OCI-LY7 (cell line): ENCODE results near the gene PUM2. TPM values are rescaled to one million over a fixed set of nuclear protein-coding genes. Genes with fewer than 3 reads are reported as not detected.
"Not testable (repeated sequence)": the region's sequence is repeated elsewhere in the genome, so short reads cannot be mapped to it uniquely, and the experiment has no call there.

Source experiments
- BruUV-seq: library from RNA; stranded (reverse); fragments of 400-500 nt; replicated peaks from 2 replicates; lab custom pipeline; 2021; lab: Mats Ljungman, UMichigan
- CTCF ChIA-PET: fragments of 300-600 bp; sonication (Branson Sonifier 250); formaldehyde crosslinking; loops from one replicate; lab custom pipeline; 2022; ENCODE audit warnings: antibody characterized with exemption; ENCODE audit not compliant: unreplicated experiment; lab: Charles Lee
- POLR2A ChIA-PET: fragments of 300-600 bp; sonication (Branson Sonifier 250); formaldehyde crosslinking; loops from one replicate; lab custom pipeline; 2022; ENCODE audit warnings: antibody characterized with exemption; lab: Charles Lee
- DNase-seq: peaks from one replicate; pipeline ENCODE4 v3.0.0-alpha.2; 2015; ENCODE audit warnings: low spot score
- H2AFZ ChIP-seq: fragments of 200-600 bp; sonication (generic), shearing (Covaris generic); 2 replicates; pipeline ENCODE4 v1.6.1; 2014; ENCODE audit warnings: mild to moderate bottlenecking, antibody characterized with exemption, low read length, moderate library complexity
- H3K27ac ChIP-seq: fragments of 200-600 bp; sonication (generic); 2 replicates; pipeline ENCODE4 v1.5.1; 2014; ENCODE audit warnings: mixed run types, low read depth, mild to moderate bottlenecking, moderate library complexity, low read length, inconsistent platforms; ENCODE audit not compliant: poor library complexity, severe bottlenecking
- H3K36me3 ChIP-seq: fragments of 200-600 bp; sonication (generic); 2 replicates; pipeline ENCODE4 v1.6.1; 2014; ENCODE audit warnings: mild to moderate bottlenecking, antibody characterized with exemption, low read length, moderate library complexity, mixed read lengths; ENCODE audit not compliant: insufficient read depth
- H3K4me1 ChIP-seq: fragments of 200-600 bp; sonication (generic); 2 replicates; pipeline ENCODE4 v1.5.1; 2014; ENCODE audit warnings: mild to moderate bottlenecking, low read length; ENCODE audit not compliant: insufficient read depth, poor library complexity, severe bottlenecking
- H3K4me2 ChIP-seq: fragments of 200-600 bp; sonication (generic); 2 replicates; pipeline ENCODE4 v1.6.1; 2014; ENCODE audit warnings: mild to moderate bottlenecking, low read length
- H3K4me3 ChIP-seq: fragments of 200-600 bp; sonication (generic); 2 replicates; pipeline ENCODE4 v1.5.1; 2014; ENCODE audit warnings: mild to moderate bottlenecking, low read depth, low read length; ENCODE audit not compliant: poor library complexity, severe bottlenecking
- H3K79me2 ChIP-seq: fragments of 200-600 bp; sonication (generic); 2 replicates; pipeline ENCODE4 v1.6.1; 2016; ENCODE audit warnings: low read depth, mild to moderate bottlenecking, low read length, moderate library complexity, mixed read lengths; ENCODE audit not compliant: insufficient read depth
- H3K9me2 ChIP-seq: fragments of 200-600 bp; sonication (generic); 2 replicates; pipeline ENCODE4 v1.6.1; 2016; ENCODE audit warnings: mild to moderate bottlenecking, low read length, mixed read lengths; ENCODE audit not compliant: insufficient read depth
- H3K9me3 ChIP-seq: fragments of 200-600 bp; sonication (generic); 2 replicates; pipeline ENCODE4 v1.6.1; 2014; ENCODE audit warnings: mild to moderate bottlenecking, mixed run types, low read length, mixed read lengths
- H4K20me1 ChIP-seq: fragments of 200-600 bp; sonication (generic); 2 replicates; pipeline ENCODE4 v1.6.1; 2014; ENCODE audit warnings: mild to moderate bottlenecking, antibody characterized with exemption, low read length, moderate library complexity, mixed read lengths; ENCODE audit not compliant: insufficient read depth
- EZH2phosphoT487 ChIP-seq: fragments of 200-600 bp; sonication (generic); IDR thresholded peaks from 2 replicates; pipeline ENCODE4 v1.6.1; 2018; ENCODE audit warnings: low read depth, borderline replicate concordance, mild to moderate bottlenecking, mixed run types, antibody characterized with exemption, low read length, moderate library complexity, mixed read lengths
- intact Hi-C: fragments of 100-400 bp; cut with micrococcal nuclease; formaldehyde crosslinking; loops from one replicate; pipeline ENCODE4 v1.10.0; 2022; ENCODE audit not compliant: unreplicated experiment
- total RNA-seq, 2 experiments: library from RNA; depleted of rRNA in 1 of 2; stranded (reverse); fragments of >200 nt in 1 of 2; shearing (Covaris generic) in 1 of 2; gene quantifications; 2 replicates each; pipeline ENCODE4 v1.2.3, GENCODE V29; 2014 to 2022
- TF ChIP-seq, protein P1 (sequence below): fragments of 200-600 bp; sonication (generic); conservative IDR thresholded peaks from 2 replicates; pipeline ENCODE4 v1.5.1; 2014; ENCODE audit warnings: mild to moderate bottlenecking, antibody characterized with exemption, low read length, moderate library complexity, mixed read lengths

PUM2 gene
- total RNA-seq, 2 experiments from 2014 or later: 48.2 to 122 TPM

- POLR2A ChIA-PET: no interaction called here
- intact Hi-C loops: no loop called here
- no peak for TF ChIP-seq EZH2phosphoT487
- TF ChIP-seq, protein P1, sequence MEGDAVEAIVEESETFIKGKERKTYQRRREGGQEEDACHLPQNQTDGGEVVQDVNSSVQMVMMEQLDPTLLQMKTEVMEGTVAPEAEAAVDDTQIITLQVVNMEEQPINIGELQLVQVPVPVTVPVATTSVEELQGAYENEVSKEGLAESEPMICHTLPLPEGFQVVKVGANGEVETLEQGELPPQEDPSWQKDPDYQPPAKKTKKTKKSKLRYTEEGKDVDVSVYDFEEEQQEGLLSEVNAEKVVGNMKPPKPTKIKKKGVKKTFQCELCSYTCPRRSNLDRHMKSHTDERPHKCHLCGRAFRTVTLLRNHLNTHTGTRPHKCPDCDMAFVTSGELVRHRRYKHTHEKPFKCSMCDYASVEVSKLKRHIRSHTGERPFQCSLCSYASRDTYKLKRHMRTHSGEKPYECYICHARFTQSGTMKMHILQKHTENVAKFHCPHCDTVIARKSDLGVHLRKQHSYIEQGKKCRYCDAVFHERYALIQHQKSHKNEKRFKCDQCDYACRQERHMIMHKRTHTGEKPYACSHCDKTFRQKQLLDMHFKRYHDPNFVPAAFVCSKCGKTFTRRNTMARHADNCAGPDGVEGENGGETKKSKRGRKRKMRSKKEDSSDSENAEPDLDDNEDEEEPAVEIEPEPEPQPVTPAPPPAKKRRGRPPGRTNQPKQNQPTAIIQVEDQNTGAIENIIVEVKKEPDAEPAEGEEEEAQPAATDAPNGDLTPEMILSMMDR: no peak
- no peaks in the 10 kb centered on the region for H3K4me1 ChIP-seq
- no peaks in the 10 kb centered on the region for H3K9me3 ChIP-seq
- H2AFZ ChIP-seq: no peak overlapping the region
- H3K4me3 ChIP-seq: no peak overlapping the region
- no peak overlapping the region for H3K27ac ChIP-seq
- DNase-seq: no peak
- no peaks in the 10 kb centered on the region for H4K20me1 ChIP-seq
- CTCF ChIA-PET: no interaction called here
- H3K9me2 ChIP-seq: no peaks in the 10 kb centered on the region
- H3K4me2 ChIP-seq: no peak overlapping the region
- no peaks in the 10 kb centered on the region for H3K36me3 ChIP-seq
- no TSS peak for BruUV-seq
- no peaks in the 10 kb centered on the region for H3K79me2 ChIP-seq
These were observed 114.1 kb downstream of the PUM2 start for GRCh38 chr2:20236496-20236895.

- no peaks in the 10 kb centered on the region for H3K79me2 ChIP-seq
- TF ChIP-seq EZH2phosphoT487: no peak
- TF ChIP-seq, protein P1: no peak
- no peaks in the 10 kb centered on the region for H4K20me1 ChIP-seq
- no peak overlapping the region for H2AFZ ChIP-seq
- no TSS peak for BruUV-seq
- DNase-seq: no peak
- ChIA-PET POLR2A (no interaction called here), CTCF (no interaction called here)
- H3K27ac ChIP-seq: no peak overlapping the region
- no peaks in the 10 kb centered on the region for H3K36me3 ChIP-seq
- H3K9me2 ChIP-seq: no peaks in the 10 kb centered on the region
- no peak overlapping the region for H3K4me3 ChIP-seq
- H3K9me3 ChIP-seq: no peaks in the 10 kb centered on the region
- H3K4me2 ChIP-seq: no peak overlapping the region
- no peaks in the 10 kb centered on the region for H3K4me1 ChIP-seq
- intact Hi-C loops: no loop called here
These were observed 114.9 kb downstream of the PUM2 start for GRCh38 chr2:20235655-20236305.

- H3K27ac ChIP-seq, H4K20me1 ChIP-seq, H3K4me2 ChIP-seq, H3K36me3 ChIP-seq, BruUV-seq, DNase-seq, H3K9me3 ChIP-seq, CTCF ChIA-PET, H2AFZ ChIP-seq, intact Hi-C loops, H3K4me1 ChIP-seq, H3K79me2 ChIP-seq, H3K9me2 ChIP-seq, H3K4me3 ChIP-seq: not testable (repeated sequence)
- POLR2A ChIA-PET: interaction anchor here (1.1 kb wide), 1 partner anchor 30 kb away, joined by 5 read pairs; no protein-coding TSS in a partner anchor
These were observed 116.0 kb downstream of the PUM2 start for GRCh38 chr2:20234597-20234996.
